GM19452 (cell line): ENCODE data around the gene C11orf98.
"Not testable (repeated sequence)": the region's sequence is repeated elsewhere in the genome, so short reads cannot be mapped to it uniquely, and the experiment has no call there.

ENCODE experiments used
- ATAC-seq: cut with Tn5 transposase; IDR thresholded peaks from one replicate; pipeline ENCODE4 v1.9.1; 2021; ENCODE audit not compliant: unreplicated experiment

Gene C11orf98

DNA sequence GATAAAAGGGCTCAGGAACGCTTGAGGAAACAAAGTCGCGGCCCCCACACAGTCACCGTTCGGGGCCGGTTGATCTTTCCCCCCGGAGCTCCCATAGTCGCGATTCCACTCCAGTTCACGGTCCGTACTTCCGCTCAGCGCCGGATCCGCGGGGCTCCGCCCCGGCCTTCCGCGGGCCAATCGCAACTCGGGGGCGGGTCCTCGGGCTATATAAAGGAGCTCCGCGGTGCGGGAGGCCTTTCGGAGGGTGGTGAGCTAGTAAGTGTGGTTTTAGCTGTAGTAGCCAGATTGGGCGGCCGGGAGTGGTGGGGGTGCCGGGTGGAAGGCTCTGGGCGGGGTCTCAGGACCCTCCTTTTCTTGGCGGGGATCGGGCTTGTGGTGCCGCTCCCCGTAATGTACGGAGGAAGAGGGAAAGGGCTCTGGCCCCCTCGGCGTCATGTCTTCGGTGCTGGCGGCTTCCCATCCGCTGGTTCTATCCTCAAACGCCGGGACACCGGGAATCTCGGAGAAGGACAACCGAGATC lies at the start of gene C11orf98, which contains the start of gene CSKMT:
Gene C11orf98, minus strand, starts transcription at position 136 of the 524 bp plus-strand sequence. Its CDS starts 41 bp downstream, at position 95.
Gene CSKMT, plus strand, starts transcription at position 238 of the 524 bp plus-strand sequence. CDS start 568 bp downstream, outside the sequence.
- ATAC-seq: peak; percentile 88

- ATAC-seq: no peak
Observed at GRCh38 chr11:62713343-62713742, 48.3 kb upstream of the C11orf98 start.

- no peak for ATAC-seq
Observed at GRCh38 chr11:62712861-62713260, 47.9 kb upstream of the C11orf98 start.

DNA sequence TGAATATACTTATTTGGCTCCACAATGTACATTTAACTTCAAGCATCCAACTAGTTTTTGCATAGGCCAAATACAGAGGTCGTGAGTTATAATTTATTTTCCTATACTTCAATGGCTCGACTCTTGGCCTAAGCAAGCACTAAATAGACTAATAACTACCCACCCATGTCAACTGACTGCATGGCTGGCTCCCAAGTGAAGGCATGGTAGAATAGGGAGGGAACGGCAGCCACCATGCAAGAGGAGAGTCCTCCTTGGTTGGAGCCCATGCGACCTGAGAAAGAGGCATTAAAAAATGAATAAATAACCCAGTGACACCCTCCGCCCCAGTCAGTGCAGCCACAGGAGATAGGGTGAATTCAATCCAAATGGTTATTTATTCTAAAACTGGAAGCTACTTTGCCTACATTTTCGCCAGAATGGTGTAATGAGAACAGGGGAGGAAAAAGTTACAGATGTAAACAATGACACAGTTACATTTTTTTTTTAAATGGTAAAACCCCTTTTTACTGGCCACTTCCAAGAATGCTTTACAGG lies 47.3 kb upstream of the C11orf98 start:
- ATAC-seq: no peak

DNA sequence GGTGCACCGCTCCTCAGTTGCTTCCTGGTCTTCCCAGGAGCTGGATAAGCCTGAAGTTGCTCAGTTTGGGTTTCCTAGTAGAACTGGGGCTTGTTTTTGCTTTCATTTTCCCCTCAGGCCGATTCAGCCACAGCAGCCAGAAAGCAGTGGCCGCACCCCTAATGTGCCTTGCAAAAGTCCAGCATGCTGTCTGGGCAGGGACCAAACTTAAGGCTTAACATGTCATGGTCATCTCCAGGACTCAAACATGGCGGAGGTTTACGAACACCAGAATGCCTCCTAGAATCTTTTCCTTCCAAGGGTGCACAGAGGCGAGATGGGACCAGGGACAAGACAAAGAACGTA lies 45.0 kb upstream of the C11orf98 start:
- no peak for ATAC-seq

DNA sequence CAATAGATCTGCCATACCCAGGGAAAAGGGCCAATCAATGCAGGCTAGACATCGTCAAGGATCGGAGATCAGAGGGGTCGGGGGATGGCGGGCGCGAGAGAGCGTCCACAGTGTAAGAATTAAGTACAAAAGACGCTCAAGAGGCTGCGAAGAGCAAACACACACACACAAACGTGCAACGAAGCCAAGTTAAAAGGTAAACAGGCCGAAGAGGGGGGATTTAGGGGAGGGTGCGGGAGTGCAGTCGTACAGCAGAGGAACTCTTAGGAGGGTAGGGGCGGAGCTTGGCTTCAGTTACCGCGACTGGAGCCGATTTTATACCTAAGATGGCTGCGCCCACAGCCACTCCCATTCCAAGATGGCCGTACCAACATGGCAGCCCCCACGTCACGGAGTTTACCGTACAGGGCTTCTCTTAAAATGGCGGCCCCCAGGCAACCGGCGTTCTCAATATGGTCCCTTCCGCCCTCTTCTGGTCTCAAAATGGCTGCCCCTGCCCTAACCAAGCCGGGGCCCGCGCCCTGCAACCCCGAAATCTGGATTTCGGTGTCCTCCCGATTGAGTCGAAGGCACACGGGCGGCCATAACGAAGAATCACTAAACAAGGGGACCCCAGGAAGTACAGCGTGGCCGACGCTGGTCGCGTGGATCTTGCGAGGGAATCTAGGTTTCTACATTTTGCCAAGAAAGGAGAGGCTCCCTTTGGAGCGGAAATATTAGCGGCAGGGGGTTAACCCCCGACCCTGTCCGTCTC lies 44.4 kb upstream of the C11orf98 start:
- ATAC-seq: peak; percentile 62

DNA sequence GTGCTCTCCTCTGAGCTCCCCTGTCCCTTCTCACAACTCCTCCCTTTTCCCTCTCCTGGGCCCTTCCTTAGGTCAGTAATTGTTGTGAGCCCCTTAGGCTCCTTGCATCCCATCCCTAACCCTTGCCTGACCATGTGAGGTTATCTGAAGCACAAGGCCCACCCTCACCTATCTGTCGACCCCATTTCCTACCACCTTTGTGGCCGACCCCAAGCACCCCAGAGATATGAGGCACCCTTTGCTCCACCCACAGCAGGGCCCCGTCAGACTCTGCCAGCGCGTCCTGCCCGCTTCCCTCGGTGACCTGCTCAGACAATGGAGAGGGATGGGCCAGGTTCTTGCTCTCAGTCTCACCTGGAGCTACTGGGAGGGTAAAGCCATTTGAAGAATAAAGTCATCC lies 43.8 kb upstream of the C11orf98 start:
- no peak for ATAC-seq

DNA sequence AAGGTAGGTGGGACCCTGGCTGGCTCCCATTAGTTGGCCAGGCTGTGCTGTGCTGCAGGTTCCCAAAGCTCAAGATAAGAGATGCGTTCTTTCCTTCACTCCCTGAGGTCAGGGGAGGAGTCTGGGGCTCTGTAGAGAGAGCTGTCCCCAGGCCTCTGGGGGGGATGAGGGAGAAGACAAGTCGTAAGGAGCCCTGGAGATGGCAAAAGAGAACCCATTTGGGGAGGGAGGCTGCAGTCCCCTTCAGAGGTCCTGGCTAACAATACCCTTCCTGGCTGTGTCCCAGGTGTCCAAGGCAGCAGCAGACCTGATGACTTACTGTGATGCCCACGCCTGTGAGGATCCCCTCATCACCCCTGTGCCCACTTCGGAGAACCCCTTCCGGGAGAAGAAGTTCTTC lies 43.4 kb upstream of the C11orf98 start:
- ATAC-seq: no peak

DNA sequence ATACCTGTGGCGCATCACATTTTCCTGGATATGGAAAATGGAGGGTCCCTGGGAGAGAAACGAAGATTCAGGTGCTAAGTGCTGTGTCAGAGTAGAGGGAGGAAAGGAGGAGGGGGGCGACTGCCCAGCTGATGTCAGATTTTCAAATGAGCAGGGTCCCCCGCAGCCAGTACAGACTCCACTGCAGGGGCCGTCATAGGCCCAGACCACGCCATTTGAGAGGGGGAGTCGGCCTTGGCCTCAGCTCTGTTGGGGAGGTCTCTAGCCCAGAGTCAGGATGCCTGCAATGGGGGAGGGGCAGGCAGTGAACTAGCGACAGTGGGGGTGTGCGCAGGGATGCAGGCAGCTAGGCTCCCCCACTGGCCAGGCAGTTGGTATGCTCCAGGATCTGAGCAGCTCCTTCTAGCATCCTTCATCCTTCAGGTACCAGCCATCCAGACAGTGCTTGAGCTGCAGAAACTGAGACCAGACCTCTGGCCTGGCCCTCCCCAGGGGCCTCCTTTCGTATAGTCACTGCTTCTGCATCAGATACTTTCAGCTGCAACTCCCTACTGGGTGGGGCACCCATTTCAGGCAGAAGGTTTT lies 42.4 kb upstream of the C11orf98 start, which contains the start of the genes BSCL2 and GNG3:
Gene BSCL2, minus strand, starts transcription at position 148 of the 585 bp plus-strand sequence. CDS start 229 bp downstream, outside the sequence.
Gene GNG3, plus strand, starts transcription at position 400 of the 585 bp plus-strand sequence. CDS start 620 bp downstream, outside the sequence.
- no peak for ATAC-seq

- no peak for ATAC-seq
Observed at GRCh38 chr11:62706850-62707247, 41.8 kb upstream of the C11orf98 start.

GRCh38 chr11:62705880-62706849 lies 41.2 kb upstream of the C11orf98 start:
- peak; percentile 52 for ATAC-seq

- ATAC-seq: no peak
Observed at GRCh38 chr11:62705413-62705812, 40.4 kb upstream of the C11orf98 start.

DNA sequence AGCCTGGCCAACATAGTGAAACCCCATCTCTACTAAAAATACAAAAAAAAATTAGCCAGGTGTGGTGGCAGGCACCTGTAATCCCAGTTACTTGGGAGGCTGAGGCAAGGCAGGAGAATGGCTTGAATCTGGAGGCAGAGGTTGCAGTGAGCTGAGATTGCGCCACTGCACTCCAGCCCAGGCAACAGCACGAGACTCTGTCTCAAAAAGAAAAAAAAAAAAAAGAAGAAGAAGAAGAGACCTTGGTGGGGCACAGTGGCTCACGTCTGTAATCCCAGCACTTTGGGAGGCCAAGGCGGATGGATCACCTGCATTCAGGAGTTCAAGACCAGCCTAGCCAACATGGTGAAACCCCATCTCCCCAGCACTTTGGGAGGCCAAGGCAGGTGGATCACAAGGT lies 38.9 kb upstream of the C11orf98 start:
- ATAC-seq: not testable (repeated sequence)

GRCh38 chr11:62702246-62702645 lies 37.2 kb upstream of the C11orf98 start:
- no peak for ATAC-seq

DNA sequence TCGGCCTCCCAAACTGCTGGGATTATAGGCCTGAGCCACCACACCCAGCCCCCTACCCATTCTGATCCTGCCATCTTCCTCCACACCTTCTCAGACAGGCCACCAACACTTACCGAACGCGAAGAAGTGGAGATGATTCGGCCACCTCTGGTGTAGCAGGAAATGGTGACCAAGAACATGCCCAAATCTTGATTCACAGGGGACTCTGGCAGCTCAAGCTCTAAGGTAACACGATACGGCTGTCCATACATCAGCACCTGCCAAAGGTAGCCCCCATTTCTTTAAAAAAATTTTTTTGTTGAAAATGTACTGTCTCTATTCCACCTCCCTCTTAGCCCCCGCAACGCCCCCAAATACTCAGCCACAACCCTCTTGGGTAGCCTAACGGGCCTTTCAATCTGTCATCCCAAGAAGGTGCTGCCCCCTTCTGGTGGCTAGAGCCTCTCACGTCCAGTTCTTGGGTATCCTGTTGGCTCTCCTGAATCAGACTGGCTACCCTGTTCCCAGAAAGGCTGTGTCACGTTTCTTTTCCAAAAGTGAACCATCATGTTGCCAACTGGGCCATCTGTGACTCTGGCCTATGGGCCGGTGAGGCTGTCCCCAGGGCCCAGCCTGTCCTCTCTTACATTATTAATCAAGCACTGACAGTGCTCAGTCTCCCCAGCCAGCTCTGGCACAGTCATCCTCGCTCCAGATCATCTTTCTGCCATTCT lies 29.6 kb upstream of the C11orf98 start:
- no peak for ATAC-seq

DNA sequence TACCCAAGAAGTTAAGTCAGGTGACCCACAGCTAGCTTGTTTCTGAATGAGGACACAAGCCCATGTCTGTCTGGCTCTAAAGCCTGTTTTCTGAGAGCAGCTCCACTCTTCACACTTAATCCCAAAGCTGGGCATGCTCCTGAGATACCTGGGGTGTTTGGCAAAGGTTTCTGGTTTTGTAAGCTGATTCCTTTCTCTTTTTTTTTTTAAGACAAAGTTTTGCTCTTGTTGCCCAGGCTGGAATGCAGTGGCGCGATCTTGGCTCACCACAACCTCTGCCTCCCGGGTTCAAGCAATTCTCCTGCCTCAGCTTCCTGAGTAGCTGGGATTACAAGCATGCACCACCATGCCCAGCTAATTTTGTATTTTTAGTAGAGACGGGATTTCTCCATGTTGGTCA lies 28.6 kb upstream of the C11orf98 start:
- not testable (repeated sequence) for ATAC-seq

GRCh38 chr11:62689421-62690183 lies 24.6 kb upstream of the C11orf98 start, which contains the start of gene LRRN4CL:
Gene LRRN4CL, minus strand, starts transcription at chr11:62689530. Its CDS starts 1,022 bp downstream, at chr11:62688508.
- no peak for ATAC-seq

DNA sequence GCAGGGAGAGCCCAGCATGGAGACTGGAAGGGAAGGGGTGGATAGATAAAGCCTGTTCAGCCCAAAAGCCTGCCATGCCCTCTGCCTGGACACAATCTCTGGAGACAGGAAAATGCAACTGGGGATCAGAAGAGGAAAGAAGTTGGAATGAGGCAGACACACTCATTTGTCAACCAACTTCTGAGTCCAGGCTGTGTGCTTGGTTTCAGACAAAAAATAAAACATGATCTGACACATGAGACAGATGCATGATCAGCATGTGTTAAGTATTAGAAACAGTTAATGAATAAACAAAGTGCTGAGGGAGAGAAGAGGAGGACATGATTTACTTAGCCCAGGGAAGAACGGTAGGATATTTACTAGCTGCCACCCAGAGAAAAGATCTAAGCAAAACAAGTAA lies 23.5 kb upstream of the C11orf98 start:
- no peak for ATAC-seq
